Hematopoietic multipotent progenitor cell treated with erythropoietin and hydrocortisone succinate and interleukin-3 and kit ligand, for 4 days (in vitro differentiated cells): ENCODE data around the gene TNNT1.

Experiments
- DNase-seq: peaks from one replicate; pipeline ENCODE4 v3.0.0-alpha.2; 2015

TNNT1 gene

GRCh38 chr19:55087542-55087901 lies 61.5 kb downstream of the TNNT1 start:
- DNase-seq: no peak

- peak; percentile 84 for DNase-seq
These were observed 62.1 kb downstream of the TNNT1 start for GRCh38 chr19:55086730-55087541.

GRCh38 chr19:55085923-55086715 lies 62.9 kb downstream of the TNNT1 start:
- no peak for DNase-seq

GRCh38 chr19:55084416-55084815 lies 64.6 kb downstream of the TNNT1 start:
- DNase-seq: no peak

GRCh38 chr19:55083004-55083850 lies 65.8 kb downstream of the TNNT1 start:
- no peak for DNase-seq
